Small intestine (tissue), 7 donors: ENCODE measurements around the gene ZBTB18. TPM values are rescaled to one million over a fixed set of nuclear protein-coding genes. Genes with fewer than 3 reads are reported as not detected.

Experiments used
- DNase-seq, 2 donors: peaks; one replicate each; pipeline versions ENCODE4 v3.0.0 to v3.0.0-alpha.2; 2013
- FAIRE-seq: peaks from 2 replicates; lab custom pipeline; 2012; peaks lifted over from hg19 to GRCh38; lab: Jason Lieb, UNC
- H3K27ac ChIP-seq, 3 donors: one replicate each; pipeline ENCODE4 v1.5.1; 2013; ENCODE audit warnings: low read length in 2 of 3, mild to moderate bottlenecking in 2 of 3, control low read depth in 1 of 3, inconsistent platforms in 1 of 3, low read depth in 1 of 3, moderate library complexity in 1 of 3
- H3K27me3 ChIP-seq, 3 donors: one replicate each; pipeline ENCODE4 v1.6.1; 2013; ENCODE audit warnings: low read length in 3 of 3, inconsistent platforms in 1 of 3; ENCODE audit not compliant: control insufficient read depth in 3 of 3, insufficient read depth in 3 of 3
- H3K36me3 ChIP-seq, 3 donors: one replicate each; pipeline ENCODE4 v1.6.1; 2013; ENCODE audit warnings: low read length in 3 of 3, inconsistent platforms in 1 of 3, low read depth in 1 of 3, mild to moderate bottlenecking in 1 of 3, moderate library complexity in 1 of 3; ENCODE audit not compliant: control insufficient read depth in 3 of 3, insufficient read depth in 2 of 3
- H3K4me1 ChIP-seq, 3 donors: one replicate each; pipeline ENCODE4 v1.6.1; 2013; ENCODE audit warnings: low read length in 2 of 3, inconsistent platforms in 1 of 3, low read depth in 1 of 3, mild to moderate bottlenecking in 1 of 3, moderate library complexity in 1 of 3; ENCODE audit not compliant: control insufficient read depth in 3 of 3, insufficient read depth in 2 of 3
- H3K4me3 ChIP-seq, 3 donors: one replicate each; pipeline ENCODE4 v1.5.1; 2013; ENCODE audit warnings: low read length in 3 of 3, control low read depth in 1 of 3, inconsistent platforms in 1 of 3, low read depth in 1 of 3, mild to moderate bottlenecking in 1 of 3, moderate library complexity in 1 of 3
- H3K9me3 ChIP-seq, 2 donors: one replicate each; pipeline ENCODE4 v1.6.1; 2013; ENCODE audit warnings: low read depth in 1 of 2, low read length in 1 of 2; ENCODE audit not compliant: control insufficient read depth in 2 of 2, insufficient read depth in 1 of 2
- WGBS, 3 donors: extraction: QIAGEN DNeasy Blood & Tissue Kit; methylation state at CpG; one replicate each; pipeline ENCODE4 v1.1.7; 2013; 5-methylcytosine and 5-hydroxymethylcytosine counted together
- polyA plus RNA-seq, 4 donors: library from polyadenylated mRNA; stranded (reverse) in 3 of 4; unstranded in 1 of 4; fragments of 200-250 nt in 3 of 4; fragments of 120-200 nt in 1 of 4; gene quantifications; one replicate each; pipeline versions ENCODE4 v1.2.1 to v1.2.3, GENCODE V29; 2013
- donor health status: healthy with polysubstance abuse.
- donor health status: control.
- donor health status: control.
- donor health status: Bipolar disorder and iron deficiency.
- donor health status: healthy.

Gene ZBTB18
- polyA plus RNA-seq, 4 donors: 6.2 to 18.4 (median 12.7) TPM

GRCh38 chr1:244060686-244061085 is 9.6 kb downstream of the ZBTB18 start:
- FAIRE-seq (peak; percentile 81), DNase-seq (peak; percentile 52 to 57)
- H3K27me3 ChIP-seq: no peaks in the 10 kb centered on the region
- peaks cover 0 to 12% (median 4%) of the 10 kb centered on the region in 3 donors for H3K4me1 ChIP-seq
- peak overlapping the region in 1 of 3 donors; percentile 37 for H3K27ac ChIP-seq
- H3K9me3 ChIP-seq: no peaks in the 10 kb centered on the region
- no peaks in the 10 kb centered on the region for H3K36me3 ChIP-seq
- 17 to 68% (median 36%) methylated on average over 2 of the region's 2 CpGs for WGBS, 3 donors
- H3K4me3 ChIP-seq: no peak overlapping the region

- no peaks in the 10 kb centered on the region for H3K27me3 ChIP-seq
- H3K4me1 ChIP-seq: peaks cover 0 to 28% (median 4%) of the 10 kb centered on the region in 3 donors
- no peak for FAIRE-seq
- WGBS, 3 donors: 91 to 96% (median 95%) methylated on average over 4 of the region's 4 CpGs
- no peaks in the 10 kb centered on the region for H3K36me3 ChIP-seq
- no peak overlapping the region for H3K27ac ChIP-seq
- H3K4me3 ChIP-seq: no peak overlapping the region
- DNase-seq: no peak
- no peaks in the 10 kb centered on the region for H3K9me3 ChIP-seq
These were observed 11.2 kb downstream of the ZBTB18 start for GRCh38 chr1:244062156-244062725.

- H3K9me3 ChIP-seq: no peaks in the 10 kb centered on the region
- H3K27me3 ChIP-seq: no peaks in the 10 kb centered on the region
- no peak overlapping the region for H3K27ac ChIP-seq
- no peak overlapping the region for H3K4me3 ChIP-seq
- no peaks in the 10 kb centered on the region for H3K36me3 ChIP-seq
- DNase-seq (no peak), FAIRE-seq (no peak)
- peaks cover 0 to 38% (median 4%) of the 10 kb centered on the region in 3 donors for H3K4me1 ChIP-seq
- WGBS, 3 donors: 69 to 83% (median 80%) methylated on average over 6 of the region's 6 CpGs
These were observed 12.4 kb downstream of the ZBTB18 start for GRCh38 chr1:244063498-244063897.

- DNase-seq: no peak
- 92% methylated on average over 8 of the region's 8 CpGs for WGBS, 3 donors
- no peaks in the 10 kb centered on the region for H3K36me3 ChIP-seq
- FAIRE-seq: no peak
- no peaks in the 10 kb centered on the region for H3K9me3 ChIP-seq
- H3K4me1 ChIP-seq: peaks cover 0 to 40% (median 4%) of the 10 kb centered on the region in 3 donors
- no peaks in the 10 kb centered on the region for H3K27me3 ChIP-seq
- no peak overlapping the region for H3K4me3 ChIP-seq
- H3K27ac ChIP-seq: no peak overlapping the region
These were observed 13.5 kb downstream of the ZBTB18 start for GRCh38 chr1:244064621-244065020.

GRCh38 chr1:244065063-244065793 is 14.1 kb downstream of the ZBTB18 start:
- DNase-seq: peak; percentile 87 to 88
- peaks cover 0 to 40% (median 4%) of the 10 kb centered on the region in 3 donors for H3K4me1 ChIP-seq
- WGBS, 3 donors: 28 to 64% (median 40%) methylated on average over 9 of the region's 9 CpGs
- FAIRE-seq: no peak
- no peaks in the 10 kb centered on the region for H3K36me3 ChIP-seq
- H3K27me3 ChIP-seq: no peaks in the 10 kb centered on the region
- H3K9me3 ChIP-seq: no peaks in the 10 kb centered on the region
- H3K27ac ChIP-seq: peak overlapping the region in 2 of 3 donors; percentile 35 to 64
- H3K4me3 ChIP-seq: no peak overlapping the region

- 6 to 20% (median 9%) methylated on average over 4 of the region's 4 CpGs for WGBS, 3 donors
- no peaks in the 10 kb centered on the region for H3K36me3 ChIP-seq
- H3K27ac ChIP-seq: peak overlapping the region in 1 of 3 donors; percentile 64
- FAIRE-seq (no peak), DNase-seq (peak in 1 of 2 donors; percentile 13)
- no peaks in the 10 kb centered on the region for H3K27me3 ChIP-seq
- H3K4me1 ChIP-seq: peaks cover 0 to 37% (median 4%) of the 10 kb centered on the region in 3 donors
- no peak overlapping the region for H3K4me3 ChIP-seq
- H3K9me3 ChIP-seq: no peaks in the 10 kb centered on the region
These were observed 14.9 kb downstream of the ZBTB18 start for GRCh38 chr1:244065960-244066388.

- Histone ChIP-seq H3K4me3 (no peak overlapping the region), H3K4me1 (peaks cover 0 to 35% (median 4%) of the 10 kb centered on the region in 3 donors), H3K27me3 (no peaks in the 10 kb centered on the region), H3K27ac (peak overlapping the region in 2 of 3 donors; percentile 22 to 41), H3K36me3 (no peaks in the 10 kb centered on the region), H3K9me3 (no peaks in the 10 kb centered on the region)
- WGBS, 3 donors: 29 to 61% (median 56%) methylated on average over 26 of the region's 26 CpGs
- FAIRE-seq: no peak
- DNase-seq: peak in 1 of 2 donors; percentile 20
These were observed 16.1 kb downstream of the ZBTB18 start for GRCh38 chr1:244066954-244067716.

GRCh38 chr1:244067893-244068292 is 16.8 kb downstream of the ZBTB18 start:
- Histone ChIP-seq H3K36me3 (no peaks in the 10 kb centered on the region), H3K4me3 (no peak overlapping the region), H3K4me1 (peaks cover 0 to 35% (median 4%) of the 10 kb centered on the region in 3 donors), H3K9me3 (no peaks in the 10 kb centered on the region), H3K27ac (peak overlapping the region in 1 of 3 donors; percentile 41), H3K27me3 (no peaks in the 10 kb centered on the region)
- WGBS, 3 donors: 3 to 47% (median 33%) methylated on average over 4 of the region's 4 CpGs
- FAIRE-seq (no peak), DNase-seq (peak; percentile 84 to 90)
